Skeletal muscle cell (primary cell): ENCODE measurements around the gene IGSF6.
"Not testable (repeated sequence)": the region's sequence is repeated elsewhere in the genome, so short reads cannot be mapped to it uniquely, and the experiment has no call there.

ENCODE experiments used
- DNase-seq: peaks from one replicate; pipeline ENCODE4 v3.0.0-alpha.2; 2010; ENCODE audit warnings: low read depth
- H3K4me3 ChIP-seq: 2 replicates; pipeline ENCODE4 v1.5.1; 2011; ENCODE audit warnings: low read depth, mild to moderate bottlenecking, control low read depth, low read length, moderate library complexity

The IGSF6 gene

GRCh38 chr16:21611556-21612384, 40.6 kb downstream of the IGSF6 start:
- DNase-seq: no peak
- H3K4me3 ChIP-seq: no peak overlapping the region

DNA sequence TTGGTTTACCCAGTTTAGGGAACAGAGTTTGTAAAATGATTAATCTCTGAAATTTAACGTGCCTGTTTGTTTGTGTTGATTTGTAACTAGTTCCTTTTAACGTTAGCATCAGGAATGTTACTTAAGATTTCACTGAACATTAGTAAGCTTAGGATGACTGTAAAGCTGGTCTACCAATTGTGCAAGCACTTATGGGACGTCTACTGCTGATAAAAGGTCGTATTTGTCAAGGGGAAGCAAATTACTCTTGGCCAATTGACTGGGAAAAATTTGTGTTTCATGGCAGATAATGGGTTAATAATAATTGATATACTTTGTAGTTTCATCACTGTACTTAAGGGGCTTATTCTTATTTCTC, 41.2 kb downstream of the IGSF6 start:
- no peak overlapping the region for H3K4me3 ChIP-seq
- no peak for DNase-seq

GRCh38 chr16:21610766-21611165, 41.6 kb downstream of the IGSF6 start:
- DNase-seq: no peak
- H3K4me3 ChIP-seq: no peak overlapping the region

DNA sequence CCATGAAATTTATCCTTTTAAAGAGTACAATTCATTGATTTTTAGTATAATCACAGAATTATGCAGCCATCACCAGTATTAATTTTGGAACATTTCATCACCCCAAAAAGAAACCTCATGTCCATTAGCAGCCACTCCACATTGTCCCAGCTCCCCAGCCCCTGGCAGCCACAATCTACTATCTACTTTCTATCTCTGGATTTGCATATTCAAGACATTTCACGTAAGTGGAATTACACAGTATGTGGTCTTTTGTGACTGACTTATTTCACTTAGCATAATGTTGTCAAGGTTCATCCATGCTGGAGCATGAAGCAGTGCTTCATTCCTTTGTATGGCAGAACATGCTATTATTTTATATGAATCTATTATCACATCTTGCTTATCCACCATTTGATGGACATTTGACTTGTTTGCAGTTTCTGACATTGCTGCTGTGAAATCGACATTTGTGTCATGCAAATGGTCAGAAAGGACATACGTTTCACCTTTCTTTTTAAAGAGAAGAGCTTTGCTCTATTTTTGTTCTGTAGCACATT, 42.3 kb downstream of the IGSF6 start:
- H3K4me3 ChIP-seq: no peak overlapping the region
- no peak for DNase-seq

GRCh38 chr16:21608639-21609328, 43.6 kb downstream of the IGSF6 start:
- no peak for DNase-seq
- no peak overlapping the region for H3K4me3 ChIP-seq

- H3K4me3 ChIP-seq, DNase-seq: not testable (repeated sequence)
Measured at GRCh38 chr16:21605848-21606247, 46.6 kb downstream of the IGSF6 start.

DNA sequence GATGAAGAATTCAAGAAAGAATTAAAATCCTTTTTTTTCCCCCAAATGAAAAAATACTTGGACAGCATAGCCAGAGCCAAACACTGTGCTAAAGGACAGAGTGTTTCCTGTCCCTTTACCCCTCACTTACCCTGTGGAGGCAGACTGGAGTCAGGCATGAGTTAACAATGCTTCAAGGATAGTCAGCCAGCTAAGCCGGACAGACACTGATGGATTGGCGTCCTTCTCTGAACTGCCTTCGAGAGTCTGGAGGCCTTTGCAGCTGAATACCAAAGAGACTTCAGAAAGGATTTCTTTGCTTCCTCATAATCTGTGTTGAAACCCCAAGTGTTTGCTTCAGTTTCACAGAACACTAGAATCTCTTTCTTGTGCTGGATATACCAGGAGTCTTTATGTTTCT, 48.5 kb downstream of the IGSF6 start:
- no peak for DNase-seq
- H3K4me3 ChIP-seq: no peak overlapping the region

- DNase-seq: no peak
- no peak overlapping the region for H3K4me3 ChIP-seq
Measured at GRCh38 chr16:21602785-21603184, 49.6 kb downstream of the IGSF6 start.

DNA sequence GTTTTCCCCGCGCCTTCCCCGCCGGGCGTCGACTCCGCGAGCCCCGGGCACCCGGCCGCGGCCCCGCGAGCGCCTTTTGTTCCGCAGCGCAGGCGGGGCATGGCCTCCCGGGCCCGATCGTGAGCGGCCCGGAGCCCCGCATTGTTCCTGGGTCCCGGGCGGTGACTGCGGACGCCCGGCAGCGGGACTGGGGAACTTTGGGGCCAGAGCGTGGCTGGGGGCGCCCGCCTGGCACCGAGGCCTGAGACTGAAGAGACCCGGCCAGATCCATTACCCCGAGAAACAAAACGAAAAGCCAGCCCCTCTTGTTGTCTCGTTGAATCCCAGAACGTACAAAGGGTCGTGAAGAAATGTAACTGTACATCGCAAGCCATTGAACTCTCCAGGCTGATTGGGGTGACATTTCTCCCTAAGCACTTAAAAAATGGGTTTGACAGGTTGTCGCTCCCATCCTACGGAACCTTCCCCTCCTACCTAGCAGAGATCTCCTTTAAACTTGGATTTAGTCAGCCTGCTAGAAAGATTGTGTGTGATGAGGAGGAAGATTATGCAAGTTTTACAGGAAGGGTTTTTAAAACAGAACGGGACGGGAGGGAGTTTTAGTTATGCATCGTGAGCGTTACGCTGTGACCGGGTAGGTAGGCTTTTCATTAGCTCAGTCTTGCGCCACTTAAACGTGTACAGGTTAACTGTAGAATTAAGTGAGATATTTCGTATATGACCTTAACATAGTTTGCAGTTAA, 52.2 kb downstream of the IGSF6 start:
- no peak for DNase-seq
- peak overlapping the region; percentile 79 for H3K4me3 ChIP-seq

DNA sequence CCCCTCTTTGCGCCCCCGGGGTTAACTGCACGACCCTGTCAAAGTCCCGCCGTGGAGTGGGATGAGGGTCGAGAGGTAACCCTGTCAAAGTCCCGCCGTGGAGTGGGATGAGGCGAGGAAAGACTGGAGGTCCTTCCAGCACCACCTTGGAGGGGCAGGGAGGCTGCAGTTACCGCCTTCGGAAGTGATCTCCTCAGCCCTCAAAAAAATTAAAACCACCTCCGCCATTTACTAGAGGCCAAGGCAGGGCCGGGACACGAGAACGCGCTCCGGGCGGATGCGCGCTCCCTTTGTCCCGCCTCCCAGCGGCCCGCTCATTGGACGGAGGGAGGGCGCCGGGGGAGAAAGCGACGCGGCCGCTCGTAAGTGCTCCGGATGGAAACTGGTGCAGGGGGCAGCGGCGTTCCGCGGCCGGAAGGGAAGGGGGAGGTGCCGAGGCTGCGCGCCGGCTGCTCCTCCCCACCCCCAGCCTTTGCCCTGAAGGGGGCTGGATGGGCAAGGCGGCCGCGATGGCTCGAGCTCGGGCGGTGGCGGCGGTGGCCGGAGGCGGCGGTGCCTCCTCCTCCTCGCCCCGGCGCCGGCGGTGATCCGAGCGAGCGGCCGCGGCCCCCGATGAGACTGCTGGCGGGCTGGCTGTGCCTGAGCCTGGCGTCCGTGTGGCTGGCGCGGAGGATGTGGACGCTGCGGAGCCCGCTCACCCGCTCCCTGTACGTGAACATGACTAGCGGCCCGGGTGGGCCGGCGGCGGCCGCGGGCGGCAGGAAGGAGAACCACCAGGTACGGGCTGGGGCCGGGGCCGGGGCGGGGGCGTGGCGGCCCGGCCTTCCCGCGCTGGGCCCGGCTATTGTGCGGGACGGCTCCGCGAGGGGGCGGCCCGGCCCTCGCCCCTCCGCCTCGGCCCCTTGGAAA, 53.0 kb downstream of the IGSF6 start, which contains the start of gene METTL9:
Gene METTL9 (plus strand): TSS at position 456 of the 909 bp plus-strand sequence. CDS start 157 bp downstream, at position 613.
- DNase-seq: peak; percentile 87
- peak within 1 kb of the TSS; percentile 79 for H3K4me3 ChIP-seq

GRCh38 chr16:21598701-21599121, 53.7 kb downstream of the IGSF6 start:
- DNase-seq: no peak

DNA sequence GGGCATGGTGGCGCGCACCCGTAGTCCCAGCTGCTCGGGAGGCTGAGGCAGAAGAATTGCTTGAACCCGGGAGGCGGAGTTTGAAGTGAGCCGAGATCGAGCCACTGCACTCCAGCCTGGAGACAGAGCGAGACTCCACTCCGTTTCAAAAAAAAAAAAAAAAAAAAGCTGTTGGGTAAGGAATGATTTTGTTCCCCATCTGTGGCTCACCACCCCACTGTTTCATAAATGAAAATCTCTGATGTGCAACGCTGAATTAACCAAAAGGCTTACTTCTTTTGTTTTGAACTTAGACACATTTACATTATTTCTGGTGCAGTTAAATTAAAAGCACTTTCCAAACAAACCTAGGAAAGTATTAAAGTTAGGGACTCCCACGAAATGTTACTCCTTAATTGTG, 54.2 kb downstream of the IGSF6 start:
- DNase-seq: no peak
- H3K4me3 ChIP-seq: no peak overlapping the region

More at GRCh38 chr16:21598701-21599121, 53.7 kb downstream of the IGSF6 start:
- H3K4me3 ChIP-seq: peak overlapping the region; percentile 79

GRCh38 chr16:21597561-21598030, 54.8 kb downstream of the IGSF6 start:
- no peak for DNase-seq
- no peak overlapping the region for H3K4me3 ChIP-seq

- H3K4me3 ChIP-seq: no peak overlapping the region
- no peak for DNase-seq
Measured at GRCh38 chr16:21593530-21594289, 58.7 kb downstream of the IGSF6 start.

DNA sequence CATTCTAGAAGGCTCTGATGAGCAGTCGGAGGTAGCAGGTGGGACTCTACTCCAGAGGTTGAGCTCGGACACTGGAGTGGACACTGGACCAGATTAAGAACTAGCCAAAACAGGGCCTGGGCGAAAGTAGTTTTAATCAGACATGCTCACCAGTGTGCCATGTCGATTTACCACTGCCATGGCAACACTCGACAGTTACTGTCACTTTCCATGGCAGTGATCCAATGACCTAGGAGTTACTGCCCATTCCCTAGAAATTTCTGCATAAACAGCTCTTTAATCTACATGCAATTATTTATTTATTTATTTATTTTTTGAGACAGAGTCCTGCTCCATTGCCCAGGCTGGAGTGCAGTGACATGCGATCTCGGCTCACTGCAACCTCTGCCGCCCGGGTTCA, 60.2 kb downstream of the IGSF6 start:
- DNase-seq: no peak
- H3K4me3 ChIP-seq: no peak overlapping the region

- no peak overlapping the region for H3K4me3 ChIP-seq
- DNase-seq: no peak
Measured at GRCh38 chr16:21590796-21591195, 61.6 kb downstream of the IGSF6 start.

DNA sequence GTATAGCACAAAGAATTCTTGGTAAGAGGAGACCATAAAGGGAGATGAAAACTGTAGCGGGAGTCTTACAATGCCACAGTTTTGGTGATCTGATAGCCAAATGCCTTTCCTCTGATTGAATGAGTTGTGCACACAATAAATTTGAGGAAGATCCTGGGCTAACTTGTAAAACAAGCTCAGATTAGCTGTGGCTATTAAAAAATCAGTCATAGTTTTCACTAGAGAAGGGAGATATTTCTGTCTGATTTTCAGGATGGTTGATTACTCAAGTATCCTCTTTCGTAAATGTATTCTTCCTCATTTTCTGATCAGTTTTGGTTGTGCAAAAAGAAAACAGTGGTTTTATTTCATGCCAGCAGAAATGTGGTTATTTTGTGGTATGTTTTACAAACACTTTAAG, 62.1 kb downstream of the IGSF6 start:
- no peak for DNase-seq
- H3K4me3 ChIP-seq: no peak overlapping the region

DNA sequence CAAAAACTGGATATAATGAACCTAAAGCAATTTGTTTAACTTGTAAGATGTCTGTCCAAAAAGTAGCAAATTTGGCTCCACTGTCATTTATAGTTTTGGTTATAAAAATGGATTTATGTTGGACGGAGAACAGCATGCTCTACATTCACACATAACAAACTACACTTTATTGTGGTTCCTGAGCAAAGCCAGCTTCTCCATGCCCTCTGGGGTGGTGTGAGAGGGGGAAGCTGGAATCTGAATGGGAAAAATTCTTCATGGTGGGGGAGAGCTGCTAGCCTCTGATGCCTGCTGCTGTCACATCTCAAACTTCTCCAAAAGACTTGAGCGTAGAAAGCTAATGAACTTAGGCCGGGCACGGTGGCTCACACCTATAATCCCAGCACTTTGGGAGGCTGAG, 62.9 kb downstream of the IGSF6 start:
- H3K4me3 ChIP-seq: no peak overlapping the region
- DNase-seq: no peak
